HG02943 (cell line): Measurements from ENCODE around the gene EVI2B.
"Not testable (repeated sequence)": the region's sequence is repeated elsewhere in the genome, so short reads cannot be mapped to it uniquely, and the experiment has no call there.

Experiments
- ATAC-seq: cut with Tn5 transposase; IDR thresholded peaks from one replicate; pipeline ENCODE4 v1.9.1; 2021; ENCODE audit warnings: mild to moderate bottlenecking, low read depth, moderate library complexity; ENCODE audit not compliant: unreplicated experiment

EVI2B gene

GRCh38 chr17:31313982-31314781, at the start of gene EVI2B:
Gene EVI2B (minus strand): TSS chr17:31314054. CDS start chr17:31305609, 8,445 bp downstream.
- no peak for ATAC-seq

DNA sequence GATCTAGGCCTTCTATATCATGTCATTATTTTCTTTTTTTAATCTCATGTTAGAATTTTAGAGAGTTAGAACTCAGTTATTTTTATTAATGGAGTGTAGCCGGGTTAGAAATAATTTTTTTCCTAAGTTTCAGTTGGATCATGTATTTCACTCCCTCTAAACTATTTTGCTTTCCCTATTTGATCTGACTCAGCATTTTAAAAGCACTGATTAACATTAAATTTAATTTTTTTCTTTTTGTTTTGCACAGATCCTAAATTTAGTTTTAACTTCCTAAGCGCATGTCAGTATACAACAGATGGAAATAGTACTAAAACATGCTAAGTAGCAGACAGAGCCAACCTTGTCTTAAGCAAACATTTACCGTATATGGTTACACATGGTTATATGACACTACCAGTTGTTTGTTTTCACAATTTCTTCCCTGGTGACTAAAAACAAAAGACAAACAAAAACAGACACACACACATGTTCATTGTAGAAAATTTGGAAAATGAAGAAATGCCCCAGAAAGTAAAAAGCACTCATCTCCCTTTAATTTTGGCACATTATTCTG, 44.1 kb upstream of the EVI2B start:
- ATAC-seq = no peak

DNA sequence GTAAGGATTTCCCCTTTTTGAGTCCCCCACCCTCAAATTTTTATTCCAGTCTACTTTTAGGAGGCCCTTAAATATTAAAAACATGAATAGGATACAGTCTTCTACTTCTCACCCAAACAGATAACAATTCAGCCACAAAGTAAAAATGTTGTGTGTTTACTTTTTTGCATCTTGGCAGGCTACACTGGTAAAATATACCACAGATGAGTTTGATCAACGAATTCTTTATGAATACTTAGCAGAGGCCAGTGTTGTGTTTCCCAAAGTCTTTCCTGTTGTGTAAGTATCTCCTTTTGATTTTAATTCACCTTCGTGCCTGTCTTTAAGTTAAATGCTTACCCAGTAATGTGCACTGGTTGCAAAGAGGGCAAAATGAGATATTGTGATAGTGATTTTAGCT, 43.2 kb upstream of the EVI2B start:
- no peak for ATAC-seq

DNA sequence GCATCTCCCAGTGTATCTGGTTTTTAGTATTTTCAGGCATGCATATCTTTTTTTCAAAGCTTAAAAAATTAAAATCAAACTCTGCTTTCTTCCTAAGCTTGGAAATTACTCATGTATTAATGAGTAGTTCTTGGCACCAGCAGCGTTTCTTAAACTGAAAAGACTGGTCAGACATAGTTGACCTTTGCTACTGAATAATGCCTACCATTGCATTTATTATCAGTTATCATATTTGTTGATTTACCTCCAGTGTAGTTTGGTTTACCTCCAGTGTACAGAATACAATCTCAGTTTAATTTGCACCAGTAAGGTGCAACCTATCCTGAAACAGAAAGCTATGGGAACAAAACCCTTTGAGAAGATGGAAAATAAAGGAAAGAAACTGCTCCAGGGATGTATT, 42.1 kb upstream of the EVI2B start:
- no peak for ATAC-seq

- ATAC-seq = no peak
Observed at GRCh38 chr17:31349454-31349853, 35.6 kb upstream of the EVI2B start.

DNA sequence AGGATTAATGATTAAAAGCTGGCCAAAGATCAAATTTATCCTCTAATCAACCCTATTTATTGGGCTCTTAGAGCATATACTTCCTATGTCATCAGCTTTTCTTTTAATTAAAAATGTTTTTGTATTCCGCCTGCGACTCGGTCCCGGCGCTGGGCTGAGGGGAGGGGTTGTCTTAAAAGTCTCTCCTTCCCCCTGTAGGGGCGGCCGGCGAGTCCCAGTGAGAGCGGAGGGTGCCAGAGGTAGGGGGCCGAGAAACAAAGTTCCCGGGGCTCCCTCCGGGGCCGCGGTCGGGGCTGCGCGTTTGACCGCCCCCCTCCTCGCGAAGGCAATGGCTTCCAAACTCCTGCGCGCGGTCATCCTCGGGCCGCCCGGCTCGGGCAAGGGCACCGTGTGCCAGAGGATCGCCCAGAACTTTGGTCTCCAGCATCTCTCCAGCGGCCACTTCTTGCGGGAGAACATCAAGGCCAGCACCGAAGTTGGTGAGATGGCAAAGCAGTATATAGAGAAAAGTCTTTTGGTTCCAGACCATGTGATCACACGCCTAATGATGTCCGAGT, 31.4 kb upstream of the EVI2B start:
- ATAC-seq = not testable (repeated sequence)

GRCh38 chr17:31339906-31340661, 26.2 kb upstream of the EVI2B start:
- ATAC-seq = no peak

GRCh38 chr17:31329221-31329620, 15.4 kb upstream of the EVI2B start:
- ATAC-seq = no peak

GRCh38 chr17:31328160-31328535, 14.3 kb upstream of the EVI2B start:
- no peak for ATAC-seq

GRCh38 chr17:31327534-31328159, 13.8 kb upstream of the EVI2B start:
- ATAC-seq = no peak

DNA sequence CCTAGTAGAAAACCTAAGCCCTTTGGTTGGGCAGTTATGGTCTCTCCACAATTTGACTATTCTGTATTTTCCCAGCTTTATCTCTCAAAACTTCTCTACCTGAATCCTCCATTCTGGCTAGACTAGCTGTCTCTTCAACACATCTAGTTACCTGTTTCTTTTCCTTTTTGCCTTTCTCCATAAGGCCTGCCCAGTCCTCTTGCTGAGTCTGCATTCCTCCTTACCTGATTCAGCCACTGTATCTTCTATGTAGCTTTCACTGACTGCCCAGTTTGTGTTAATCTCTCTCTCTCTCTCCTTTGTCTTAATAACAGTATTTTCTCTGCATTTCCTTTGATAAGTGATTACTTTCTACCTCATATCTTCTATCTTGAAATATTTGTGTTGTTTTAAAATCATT, 9.7 kb upstream of the EVI2B start:
- no peak for ATAC-seq

GRCh38 chr17:31321966-31322365, 8.1 kb upstream of the EVI2B start:
- no peak for ATAC-seq

- no peak for ATAC-seq
Observed at GRCh38 chr17:31321481-31321880, 7.6 kb upstream of the EVI2B start, which contains the start of gene EVI2A. Gene EVI2A (minus strand): TSS chr17:31321622. CDS start chr17:31319013, 2,609 bp downstream.

DNA sequence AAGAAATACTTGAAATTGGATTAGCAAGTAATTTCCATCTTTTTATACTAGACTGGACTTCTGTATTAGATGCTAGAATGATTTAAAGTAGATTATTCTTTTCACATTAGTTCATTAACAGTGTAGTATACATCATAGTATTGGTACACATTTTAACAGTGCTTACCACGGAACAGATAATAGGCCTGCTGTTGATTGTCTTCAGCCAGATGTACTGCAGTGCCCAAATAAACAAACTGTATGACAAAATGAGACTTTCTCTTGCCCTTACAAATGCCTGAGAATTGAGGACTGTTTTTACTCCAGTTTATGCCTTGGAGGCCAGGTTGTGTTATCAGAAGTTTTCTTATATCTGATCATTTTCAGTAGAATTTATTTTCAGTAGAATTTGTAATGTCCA, 6.9 kb upstream of the EVI2B start:
- no peak for ATAC-seq

DNA sequence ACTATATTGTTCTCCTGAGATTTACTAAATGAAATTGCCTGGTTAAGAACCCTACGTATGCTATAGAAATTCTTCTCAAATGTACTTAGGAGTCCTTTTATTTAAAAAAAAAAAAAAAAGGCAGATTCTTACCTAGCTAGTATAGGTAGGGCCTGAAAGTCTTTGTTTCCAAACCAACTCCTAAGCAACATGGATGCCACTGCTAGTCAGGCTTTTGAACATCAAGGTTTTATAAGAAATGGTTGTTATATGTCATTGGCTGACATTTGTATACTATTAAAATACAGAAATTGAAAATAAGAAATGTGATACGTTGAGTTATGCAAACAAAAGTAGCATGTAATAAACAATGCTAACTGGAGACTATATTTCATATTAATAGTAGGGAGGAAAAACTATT, 6.4 kb upstream of the EVI2B start:
- no peak for ATAC-seq

DNA sequence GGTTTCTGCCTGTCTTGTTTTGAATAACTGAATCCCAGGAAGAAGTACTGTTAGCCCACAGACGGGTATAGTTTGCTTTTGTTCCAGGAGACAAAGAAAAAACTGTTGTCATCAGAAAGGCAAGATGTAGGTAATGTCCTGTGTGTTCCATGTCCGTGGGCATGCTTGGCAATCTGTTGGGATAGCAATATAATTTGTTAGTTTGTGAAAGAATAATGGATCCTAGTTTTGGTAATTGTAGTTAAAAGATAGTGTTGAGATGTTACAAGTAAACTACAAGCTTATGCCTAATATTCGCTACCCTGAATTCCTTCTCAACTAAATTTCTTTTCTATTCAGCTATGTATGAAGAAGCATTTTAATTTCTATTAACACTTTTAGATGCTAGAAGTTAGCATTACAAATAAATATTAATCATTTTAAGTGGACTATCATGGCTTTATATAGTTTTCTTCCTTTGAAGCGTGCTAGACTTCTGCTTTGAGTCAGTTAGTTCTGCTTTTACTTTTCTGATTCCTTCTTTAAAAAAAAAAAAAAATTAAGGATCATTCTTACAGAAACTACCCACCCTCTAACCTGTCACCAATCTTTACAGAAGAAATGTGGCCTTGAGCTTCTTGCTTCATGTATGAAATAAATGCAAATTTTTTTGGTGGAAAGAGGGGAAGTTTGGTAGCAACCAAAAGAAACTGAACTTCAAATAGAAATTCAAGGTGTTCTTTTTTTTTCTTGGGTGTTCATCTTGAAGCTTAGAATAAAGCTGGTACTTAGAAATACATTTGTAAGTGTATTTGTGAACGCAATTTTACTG, 5.2 kb upstream of the EVI2B start:
- ATAC-seq = no peak

GRCh38 chr17:31318298-31318801, 4.5 kb upstream of the EVI2B start:
- no peak for ATAC-seq

DNA sequence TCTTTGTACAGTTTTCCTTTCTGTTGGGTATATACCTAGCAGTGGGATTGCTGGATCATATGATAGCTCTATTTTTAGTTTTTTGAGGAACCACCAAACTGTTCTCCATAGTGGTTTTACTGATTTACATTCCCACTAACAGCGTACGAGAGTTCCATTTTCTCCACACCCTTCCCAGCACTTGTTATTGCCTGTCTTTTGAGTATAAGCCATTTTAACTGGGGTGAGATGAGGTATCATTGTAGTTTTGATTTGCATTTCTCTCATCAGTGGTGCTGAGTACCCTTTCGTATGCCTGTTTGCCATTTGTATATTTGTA, 887 bp upstream of the EVI2B start:
- ATAC-seq = no peak

GRCh38 chr17:31312223-31312622, 1.6 kb downstream of the EVI2B start:
- ATAC-seq = not testable (repeated sequence)

GRCh38 chr17:31311526-31311925, 2.3 kb downstream of the EVI2B start:
- no peak for ATAC-seq
